Esophagus muscularis mucosa (tissue), 4 donors: ENCODE measurements around the gene DLX4.

Experiments
- CTCF ChIP-seq, 3 experiments: fragments of 200-600 bp in 2 of 3; fragments of 450-650 bp in 1 of 3; sonication (generic) in 2 of 3; IDR thresholded peaks; one replicate each; pipeline ENCODE4 v1.5.1; 2017 to 2019; ENCODE audit warnings: antibody characterized with exemption in 3 of 3, mild to moderate bottlenecking in 2 of 3, moderate library complexity in 1 of 3
- EP300 ChIP-seq: sonication (generic); formaldehyde crosslinking; IDR thresholded peaks from one replicate; pipeline ENCODE4 v1.6.1; 2017; ENCODE audit warnings: antibody characterized with exemption
- POLR2A ChIP-seq: fragments of 450-650 bp; IDR thresholded peaks from one replicate; pipeline ENCODE4 v1.6.1; 2017; ENCODE audit warnings: antibody characterized with exemption, moderate library complexity, mild to moderate bottlenecking, low read depth
- POLR2AphosphoS5 ChIP-seq, 2 donors: sonication (generic); formaldehyde crosslinking; IDR thresholded peaks; one replicate each; pipeline ENCODE4 v1.6.1; 2017; ENCODE audit warnings: antibody characterized with exemption in 2 of 2

GRCh38 chr17:49935526-49936210 is 33.3 kb upstream of the DLX4 start:
- TF ChIP-seq EP300 = no peak
- no peak for TF ChIP-seq CTCF (IDR thresholded peaks at IDR 0.05)
- TF ChIP-seq POLR2A = no peak
- TF ChIP-seq POLR2AphosphoS5 (IDR thresholded peaks at IDR 0.05) = no peak
